Heart left ventricle (tissue), 13 donors: ENCODE results near the gene TRAPPC3.

Experiments
- CTCF ChIP-seq, 12 donors: fragments of 200-600 bp; sonication (generic) in 4 of 12; IDR thresholded peaks; one replicate each; pipeline versions ENCODE4 v1.5.0 to v1.8.0; 2018 to 2022; ENCODE audit warnings: antibody characterized with exemption in 12 of 12, mild to moderate bottlenecking in 5 of 12
- POLR2A ChIP-seq, 2 donors: fragments of 450-650 bp; IDR thresholded peaks; one replicate each; pipeline ENCODE4 v1.6.1; 2017; ENCODE audit warnings: antibody characterized with exemption in 2 of 2, mild to moderate bottlenecking in 2 of 2, moderate library complexity in 2 of 2
- donor health status: ischemic (EF 13 %, LVEDD 7.1; RV severe dilation, severe dysfunction).
- donor health status: DM: no; HTN: yes; CAD: no.
- donor health status: DM: no; HTN: no; CAD: no.
- donor health status: ischemic (EF 25% LVEDD 6.9; RV normal size, moderate dysfunction).
- donor health status: ischemic (EF 25% LVEDD 5.7; RV mildly dilated, moderate dysfunction).
- donor health status: ischemic (EF 35%, LVEDD 5.7; RV mildly dilated, moderate dysfunction).
- donor health status: nonischemic (EF 11% LVEDD 7.7; RV severe dilation, severe dysfunction).
- donor health status: DM: yes; HTN: yes; CAD: no.
- donor health status: PGD.
- donor health status: ischemic (EF 29% LVEDD 5.4; RV normal size, mild dysfunction).
- donor health status: nonischemic (EF 23%, LVEDD 6.1; RV moderate dilation, normal function).

DNA sequence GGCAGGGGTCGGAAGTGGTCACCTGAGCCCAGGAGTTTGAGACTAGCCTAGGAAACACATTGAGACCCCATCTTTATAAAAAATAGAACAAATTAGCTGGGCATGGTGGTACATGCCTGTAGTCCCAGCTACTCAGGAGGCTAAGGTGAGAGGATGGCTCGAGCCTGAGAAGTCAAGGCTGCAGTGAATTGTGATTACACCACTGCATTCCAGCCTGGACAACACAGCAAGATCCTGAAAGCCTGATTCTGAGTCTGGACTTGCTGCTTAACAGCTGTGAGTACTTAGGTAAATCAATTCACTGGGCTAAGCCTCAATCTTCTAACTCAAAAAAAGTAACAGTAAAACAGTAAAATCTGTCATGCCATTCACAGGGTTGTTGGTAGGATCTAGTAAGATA is 4.9 kb downstream of the TRAPPC3 start:
- TF ChIP-seq CTCF (IDR thresholded peaks at IDR 0.05) (no peak), POLR2A (IDR thresholded peaks at IDR 0.05) (no peak)
